ENCODE data around the gene CENPP.

GRCh38 chr9:92494856-92495255, 169.1 kb downstream of the CENPP start:
- TF ChIP-seq CTCF (IDR thresholded peaks at IDR 0.05; ENCODE audit: low read depth, low read length, missing input control) (no peak), ATF3 (IDR thresholded peaks at IDR 0.05) (no peak), TAF1 (conservative IDR thresholded peaks at IDR 0.05) (no peak)
